SU-DHL-6 (cell line): ENCODE data around the gene SHISA5.

Source experiments
- H2AFZ ChIP-seq: fragments of 200-600 bp; sonication (generic); 2 replicates; pipeline ENCODE4 v1.6.1; 2014; ENCODE audit warnings: low read depth, mild to moderate bottlenecking, moderate library complexity, mixed read lengths, antibody characterized with exemption, low read length; ENCODE audit not compliant: severe bottlenecking
- H3F3A ChIP-seq: fragments of 200-600 bp; shearing (Covaris generic); 2 replicates; pipeline ENCODE4 v1.6.0; 2016; ENCODE audit warnings: antibody characterized with exemption, mild to moderate bottlenecking; ENCODE audit not compliant: insufficient read depth
- H3K27ac ChIP-seq: fragments of 200-600 bp; sonication (generic); 2 replicates; pipeline ENCODE4 v1.5.1; 2016; ENCODE audit warnings: low read depth, mild to moderate bottlenecking, low read length, moderate library complexity, mixed read lengths
- H3K27me3 ChIP-seq: fragments of 200-600 bp; sonication (generic), shearing (Covaris generic); 2 replicates; pipeline ENCODE4 v1.6.0; 2014; ENCODE audit warnings: mild to moderate bottlenecking, low read length
- H3K36me3 ChIP-seq: fragments of 200-600 bp; sonication (generic); 2 replicates; pipeline ENCODE4 v1.6.1; 2014; ENCODE audit warnings: mild to moderate bottlenecking, low read length, mixed read lengths
- H3K4me2 ChIP-seq: fragments of 300-600, 200-600 bp; shearing (Covaris generic), sonication (generic); 2 replicates; pipeline ENCODE4 v1.6.0; 2014; ENCODE audit warnings: low read length, low read depth, mild to moderate bottlenecking; ENCODE audit not compliant: poor library complexity, severe bottlenecking
- H3K4me3 ChIP-seq: fragments of 200-600 bp; sonication (generic); 2 replicates; pipeline ENCODE4 v1.5.1; 2014; ENCODE audit warnings: antibody characterized with exemption, low read length, mild to moderate bottlenecking, mixed read lengths; ENCODE audit not compliant: insufficient read depth, poor library complexity, severe bottlenecking
- H3K79me2 ChIP-seq: fragments of 200-600 bp; sonication (generic); 2 replicates; pipeline ENCODE4 v1.6.1; 2014; ENCODE audit warnings: mild to moderate bottlenecking, low read length, moderate library complexity; ENCODE audit not compliant: insufficient read depth
- H3K9ac ChIP-seq: fragments of 200-600 bp; sonication (generic); 2 replicates; pipeline ENCODE4 v1.7.0; 2014; ENCODE audit warnings: mild to moderate bottlenecking, low read length
- H3K9me2 ChIP-seq: fragments of 200-600 bp; sonication (generic); replicated peaks from 2 replicates; pipeline ENCODE4 v1.6.1; 2014; ENCODE audit warnings: low read length; ENCODE audit not compliant: insufficient read depth
- H3K9me3 ChIP-seq: fragments of 200-600 bp; sonication (generic); 2 replicates; pipeline ENCODE4 v1.6.1; 2014; ENCODE audit warnings: low read length, mixed read lengths; ENCODE audit not compliant: insufficient read depth
- H4K20me1 ChIP-seq: fragments of 200-600 bp; sonication (generic); 2 replicates; pipeline ENCODE4 v1.6.1; 2014; ENCODE audit warnings: low read depth, mild to moderate bottlenecking, antibody characterized with exemption, low read length, moderate library complexity, mixed read lengths
- EZH2phosphoT487 ChIP-seq: fragments of 200-600 bp; sonication (generic), shearing (Covaris generic); conservative IDR thresholded peaks from 2 replicates; pipeline ENCODE4 v1.6.1; 2018; ENCODE audit warnings: mild to moderate bottlenecking, antibody characterized with exemption, low read length, moderate library complexity, mixed read lengths
- TF ChIP-seq, protein P1 (sequence below): fragments of 200-600 bp; sonication (generic); IDR thresholded peaks from one replicate; pipeline ENCODE4 v1.5.1; 2017; ENCODE audit warnings: antibody characterized with exemption, mild to moderate bottlenecking, low read length, moderate library complexity; ENCODE audit not compliant: insufficient read depth, poor library complexity, severe bottlenecking

SHISA5 gene

DNA sequence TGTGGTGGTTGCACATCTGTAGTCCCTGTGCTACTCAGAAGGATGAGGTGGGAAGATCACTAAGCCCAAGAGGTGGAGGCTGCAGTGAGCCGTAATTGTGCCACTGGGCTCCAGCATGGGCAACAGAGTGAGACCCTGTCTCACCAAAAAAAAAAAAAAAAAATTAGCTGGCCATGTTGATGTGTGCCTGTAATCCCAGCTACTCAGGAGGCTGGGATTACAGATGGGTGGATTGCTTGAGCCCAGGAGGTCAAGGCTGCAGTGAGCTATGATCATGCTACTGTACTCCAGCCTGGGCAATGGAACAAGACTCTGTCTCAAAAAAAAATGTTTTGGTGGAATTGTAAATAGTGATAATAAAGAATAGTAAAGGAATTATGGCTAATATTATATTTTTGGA is 47.5 kb downstream of the SHISA5 start:
- Histone ChIP-seq H3K9me2 (no peaks in the 10 kb centered on the region), H3K36me3 (peaks cover 19% of the 10 kb centered on the region; the same call in 1 of the 2 replicates), H3K79me2 (no peaks in the 10 kb centered on the region), H3K27me3 (no peaks in the 10 kb centered on the region), H3K9ac (no peak overlapping the region), H3K9me3 (no peaks in the 10 kb centered on the region), H3K27ac (no peak overlapping the region), H3F3A (no peaks in the 10 kb centered on the region), H3K4me2 (no peak overlapping the region), H3K4me3 (no peak overlapping the region), H4K20me1 (no peaks in the 10 kb centered on the region), H2AFZ (no peak overlapping the region)
- TF ChIP-seq EZH2phosphoT487, result no peak
- TF ChIP-seq, protein P1, sequence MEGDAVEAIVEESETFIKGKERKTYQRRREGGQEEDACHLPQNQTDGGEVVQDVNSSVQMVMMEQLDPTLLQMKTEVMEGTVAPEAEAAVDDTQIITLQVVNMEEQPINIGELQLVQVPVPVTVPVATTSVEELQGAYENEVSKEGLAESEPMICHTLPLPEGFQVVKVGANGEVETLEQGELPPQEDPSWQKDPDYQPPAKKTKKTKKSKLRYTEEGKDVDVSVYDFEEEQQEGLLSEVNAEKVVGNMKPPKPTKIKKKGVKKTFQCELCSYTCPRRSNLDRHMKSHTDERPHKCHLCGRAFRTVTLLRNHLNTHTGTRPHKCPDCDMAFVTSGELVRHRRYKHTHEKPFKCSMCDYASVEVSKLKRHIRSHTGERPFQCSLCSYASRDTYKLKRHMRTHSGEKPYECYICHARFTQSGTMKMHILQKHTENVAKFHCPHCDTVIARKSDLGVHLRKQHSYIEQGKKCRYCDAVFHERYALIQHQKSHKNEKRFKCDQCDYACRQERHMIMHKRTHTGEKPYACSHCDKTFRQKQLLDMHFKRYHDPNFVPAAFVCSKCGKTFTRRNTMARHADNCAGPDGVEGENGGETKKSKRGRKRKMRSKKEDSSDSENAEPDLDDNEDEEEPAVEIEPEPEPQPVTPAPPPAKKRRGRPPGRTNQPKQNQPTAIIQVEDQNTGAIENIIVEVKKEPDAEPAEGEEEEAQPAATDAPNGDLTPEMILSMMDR, result no peak

DNA sequence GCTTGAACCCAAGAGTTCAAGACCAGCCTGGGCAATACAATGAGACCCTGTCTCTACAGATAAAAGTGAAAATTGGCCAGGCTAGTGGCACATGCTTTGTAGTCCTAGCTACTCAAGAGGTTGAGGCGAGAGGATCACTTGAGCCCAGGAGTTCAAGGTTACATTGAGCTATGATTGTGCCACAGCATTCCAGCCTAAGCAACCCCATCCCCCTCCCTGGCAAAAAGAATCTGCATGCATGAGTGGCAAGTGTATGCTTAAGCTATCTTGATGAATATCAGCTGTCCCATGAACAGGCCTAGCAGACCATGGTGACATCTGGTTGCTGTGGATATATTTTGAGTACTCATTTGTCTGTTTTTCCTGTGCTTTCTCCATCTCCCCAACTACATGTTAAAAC is 52.7 kb downstream of the SHISA5 start:
- H3K36me3 ChIP-seq, result peaks cover 10% of the 10 kb centered on the region; the same call in 1 of the 2 replicates
- H3F3A ChIP-seq, result no peaks in the 10 kb centered on the region
- no peaks in the 10 kb centered on the region for H3K9me2 ChIP-seq
- no peak overlapping the region for H3K27ac ChIP-seq
- TF ChIP-seq, protein P1, result no peak
- no peak for TF ChIP-seq EZH2phosphoT487
- H3K4me3 ChIP-seq, result no peak overlapping the region
- no peak overlapping the region for H3K4me2 ChIP-seq
- no peak overlapping the region for H3K9ac ChIP-seq
- peaks cover 12% of the 10 kb centered on the region for H3K79me2 ChIP-seq
- no peaks in the 10 kb centered on the region for H3K27me3 ChIP-seq
- H3K9me3 ChIP-seq, result no peaks in the 10 kb centered on the region
- no peak overlapping the region for H2AFZ ChIP-seq
- H4K20me1 ChIP-seq, result no peaks in the 10 kb centered on the region

DNA sequence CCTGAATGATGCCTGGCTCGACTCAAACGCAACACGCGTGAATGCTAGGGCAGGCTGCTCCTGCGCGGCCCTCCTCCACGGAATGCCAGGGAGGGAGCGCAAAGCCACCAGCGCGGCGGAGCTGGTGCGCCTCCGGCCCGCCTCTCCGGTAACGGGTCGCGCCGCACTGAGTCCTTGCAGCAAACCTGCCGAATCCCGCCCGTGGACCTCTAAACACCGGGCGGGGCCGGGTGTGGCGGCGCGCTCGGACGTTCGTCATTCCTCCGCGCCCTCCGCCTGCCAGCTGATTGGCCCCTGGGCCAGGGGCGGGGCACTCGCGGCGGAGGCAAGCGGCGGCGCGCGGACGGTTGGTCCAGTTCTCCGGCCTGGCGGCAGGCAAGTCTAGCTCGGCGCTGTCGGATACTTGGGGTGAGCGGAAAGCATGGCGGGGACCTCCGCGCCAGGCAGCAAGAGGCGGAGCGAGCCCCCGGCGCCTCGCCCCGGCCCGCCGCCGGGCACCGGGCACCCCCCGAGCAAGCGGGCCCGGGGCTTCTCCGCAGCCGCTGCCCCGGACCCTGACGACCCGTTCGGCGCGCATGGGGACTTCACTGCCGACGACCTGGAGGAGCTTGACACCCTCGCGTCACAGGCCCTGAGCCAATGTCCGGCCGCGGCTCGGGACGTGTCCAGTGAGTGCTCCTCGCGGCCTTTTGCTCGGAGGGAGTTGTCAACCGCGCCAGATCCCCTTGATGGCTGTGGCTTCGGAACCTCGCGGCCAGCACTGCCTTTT is 57.4 kb downstream of the SHISA5 start, which contains the start of gene ATRIP:
ATRIP (plus strand) TSS at position 313 of the 769 bp plus-strand sequence; CDS start at position 422, 109 bp downstream.
- Histone ChIP-seq H2AFZ (peak within 1 kb of the TSS; percentile 71), H3K79me2 (peaks cover 21% of the 10 kb centered on the region)
- no peak for TF ChIP-seq EZH2phosphoT487
- TF ChIP-seq, protein P1, result no peak

More for the DNA sequence above, 57.4 kb downstream of the SHISA5 start, which contains the start of gene ATRIP:
- Histone ChIP-seq H4K20me1 (no peaks in the 10 kb centered on the region), H3K4me3 (peak within 1 kb of the TSS; percentile 93), H3K27ac (peak within 1 kb of the TSS; percentile 8; the same call in 1 of the 2 replicates), H3K9me2 (no peaks in the 10 kb centered on the region), H3K4me2 (peak within 1 kb of the TSS; percentile 87), H3K36me3 (0 out of 2 replicates have a peak, but pooled peaks cover 3% of the 10 kb centered on the region), H3K9me3 (no peaks in the 10 kb centered on the region), H3K9ac (peak within 1 kb of the TSS; percentile 85), H3F3A (peaks cover 31% of the 10 kb centered on the region), H3K27me3 (no peaks in the 10 kb centered on the region)
